Measurements from ENCODE around the gene SLC66A1.

The SLC66A1 gene

GRCh38 chr1:19363536-19364152 is 51.5 kb downstream of the SLC66A1 start:
- Histone ChIP-seq H3K4me2 (ENCODE audit: low read depth, low read length) (no peak overlapping the region), H3K9me2 (replicated peaks; ENCODE audit: insufficient read depth, low read length) (no peaks in the 10 kb centered on the region), H3K9ac (ENCODE audit: low read length) (no peak overlapping the region), H2AFZ (ENCODE audit: low read length) (no peak overlapping the region), H3K4me1 (ENCODE audit: low read length) (no peaks in the 10 kb centered on the region), H3F3A (ENCODE audit: insufficient read depth, low read length) (no peaks in the 10 kb centered on the region), H3K9me3 (replicated peaks; ENCODE audit: insufficient read depth, low read length) (no peaks in the 10 kb centered on the region), H3K36me3 (replicated peaks; ENCODE audit: insufficient read depth, low read length) (no peaks in the 10 kb centered on the region), H3K27ac (ENCODE audit: low read length) (no peak overlapping the region), H3K79me2 (ENCODE audit: low read length) (peaks cover 16% of the 10 kb centered on the region), H3K4me3 (ENCODE audit: low read length) (no peak overlapping the region), H4K20me1 (ENCODE audit: insufficient read depth, low read length) (peaks cover 2% of the 10 kb centered on the region; the same call in 1 of the 2 replicates), H3K27me3 (replicated peaks; ENCODE audit: insufficient read depth, low read length) (no peaks in the 10 kb centered on the region)
- DNase-seq: no peak
- no peak for TF ChIP-seq EZH2phosphoT487 (IDR thresholded peaks at IDR 0.05; ENCODE audit: low read length)
- TF ChIP-seq EZH2 (optimal IDR thresholded peaks at IDR 0.05; ENCODE audit: low read depth, low read length): no peak
- TF ChIP-seq, protein P1, sequence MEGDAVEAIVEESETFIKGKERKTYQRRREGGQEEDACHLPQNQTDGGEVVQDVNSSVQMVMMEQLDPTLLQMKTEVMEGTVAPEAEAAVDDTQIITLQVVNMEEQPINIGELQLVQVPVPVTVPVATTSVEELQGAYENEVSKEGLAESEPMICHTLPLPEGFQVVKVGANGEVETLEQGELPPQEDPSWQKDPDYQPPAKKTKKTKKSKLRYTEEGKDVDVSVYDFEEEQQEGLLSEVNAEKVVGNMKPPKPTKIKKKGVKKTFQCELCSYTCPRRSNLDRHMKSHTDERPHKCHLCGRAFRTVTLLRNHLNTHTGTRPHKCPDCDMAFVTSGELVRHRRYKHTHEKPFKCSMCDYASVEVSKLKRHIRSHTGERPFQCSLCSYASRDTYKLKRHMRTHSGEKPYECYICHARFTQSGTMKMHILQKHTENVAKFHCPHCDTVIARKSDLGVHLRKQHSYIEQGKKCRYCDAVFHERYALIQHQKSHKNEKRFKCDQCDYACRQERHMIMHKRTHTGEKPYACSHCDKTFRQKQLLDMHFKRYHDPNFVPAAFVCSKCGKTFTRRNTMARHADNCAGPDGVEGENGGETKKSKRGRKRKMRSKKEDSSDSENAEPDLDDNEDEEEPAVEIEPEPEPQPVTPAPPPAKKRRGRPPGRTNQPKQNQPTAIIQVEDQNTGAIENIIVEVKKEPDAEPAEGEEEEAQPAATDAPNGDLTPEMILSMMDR (IDR thresholded peaks at IDR 0.05; ENCODE audit: low read length): no peak

DNA sequence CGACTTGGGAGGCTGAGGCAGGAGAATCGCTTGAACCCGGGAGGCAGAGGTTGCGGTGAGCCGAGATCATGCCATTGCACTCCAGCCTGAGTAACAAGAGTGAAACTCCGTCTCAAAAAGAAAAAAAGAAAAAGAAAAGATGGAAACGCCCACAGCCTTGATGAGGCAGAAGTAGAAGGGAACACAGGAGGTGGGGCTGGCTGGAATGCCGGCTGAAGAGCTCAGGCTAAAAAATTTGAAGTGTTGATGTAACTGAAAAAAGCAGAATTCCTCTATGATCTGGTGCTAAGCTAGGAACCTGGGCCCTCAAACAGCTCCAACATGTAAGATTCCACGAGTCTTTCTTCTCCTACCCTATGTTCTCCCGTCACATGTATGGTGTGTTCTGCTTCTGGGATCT is 53.6 kb downstream of the SLC66A1 start:
- Histone ChIP-seq H2AFZ (ENCODE audit: low read length) (no peak overlapping the region), H3K4me2 (ENCODE audit: low read depth, low read length) (no peak overlapping the region), H3K27ac (ENCODE audit: low read length) (no peak overlapping the region), H4K20me1 (ENCODE audit: insufficient read depth, low read length) (0 out of 2 replicates have a peak, but pooled peaks cover 2% of the 10 kb centered on the region), H3F3A (ENCODE audit: insufficient read depth, low read length) (no peaks in the 10 kb centered on the region), H3K4me3 (ENCODE audit: low read length) (no peak overlapping the region), H3K9ac (ENCODE audit: low read length) (no peak overlapping the region), H3K79me2 (ENCODE audit: low read length) (peaks cover 18% of the 10 kb centered on the region), H3K4me1 (ENCODE audit: low read length) (no peaks in the 10 kb centered on the region), H3K9me2 (replicated peaks; ENCODE audit: insufficient read depth, low read length) (no peaks in the 10 kb centered on the region), H3K36me3 (replicated peaks; ENCODE audit: insufficient read depth, low read length) (no peaks in the 10 kb centered on the region), H3K27me3 (replicated peaks; ENCODE audit: insufficient read depth, low read length) (no peaks in the 10 kb centered on the region), H3K9me3 (replicated peaks; ENCODE audit: insufficient read depth, low read length) (no peaks in the 10 kb centered on the region)
- no peak for DNase-seq
- TF ChIP-seq, protein P1 (IDR thresholded peaks at IDR 0.05; ENCODE audit: low read length): no peak
- TF ChIP-seq EZH2phosphoT487 (IDR thresholded peaks at IDR 0.05; ENCODE audit: low read length) (no peak), EZH2 (optimal IDR thresholded peaks at IDR 0.05; ENCODE audit: low read depth, low read length) (no peak)

DNA sequence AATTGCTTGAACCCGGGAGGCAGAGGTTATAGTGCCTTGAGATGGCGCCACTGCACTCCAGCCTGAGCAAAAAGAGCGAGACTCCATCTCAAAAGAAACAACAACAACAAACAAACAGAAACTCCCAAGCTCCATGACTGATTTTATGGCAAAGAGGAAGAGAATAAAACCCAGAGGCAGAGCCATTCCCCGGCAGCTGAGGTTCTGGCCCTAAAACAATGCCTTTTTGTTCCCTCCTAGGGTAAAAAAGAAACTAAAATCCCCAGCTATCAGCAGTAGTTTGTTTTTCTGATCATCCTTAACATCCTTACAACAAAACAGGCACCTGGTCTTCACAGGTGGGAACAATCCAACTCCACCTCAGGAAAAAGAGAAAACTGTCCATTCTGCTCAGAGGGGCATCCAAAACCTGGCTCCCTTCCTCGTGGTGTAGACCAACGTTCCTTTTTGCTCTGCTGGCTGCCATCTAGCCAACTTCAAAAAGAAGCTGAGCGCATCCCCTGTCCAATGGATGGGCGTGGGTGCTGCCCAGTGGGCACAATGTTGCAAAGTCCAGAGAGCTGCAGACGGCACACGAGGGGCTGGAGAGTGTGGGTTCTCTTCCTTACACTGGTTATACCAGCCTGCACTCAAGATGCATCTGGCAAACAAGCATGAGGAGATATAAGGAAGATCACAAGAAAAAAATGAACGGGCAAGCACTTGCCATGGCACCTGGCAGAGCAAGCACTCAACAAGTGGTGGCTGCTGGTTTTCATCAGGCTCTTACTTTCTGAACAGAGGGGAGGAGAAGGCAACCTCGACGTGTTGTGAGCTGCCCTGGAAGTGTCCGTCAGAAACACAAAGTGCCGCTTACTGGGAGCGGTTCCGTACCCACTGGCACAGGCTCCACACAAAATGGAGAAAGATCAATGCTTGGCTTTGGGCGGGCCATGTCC is 54.7 kb downstream of the SLC66A1 start:
- no peaks in the 10 kb centered on the region for H3K27me3 ChIP-seq (replicated peaks; ENCODE audit: insufficient read depth, low read length)
- H3K9me2 ChIP-seq (replicated peaks; ENCODE audit: insufficient read depth, low read length): no peaks in the 10 kb centered on the region
- no peak overlapping the region for H3K27ac ChIP-seq (ENCODE audit: low read length)
- no peak for TF ChIP-seq EZH2 (optimal IDR thresholded peaks at IDR 0.05; ENCODE audit: low read depth, low read length)
- TF ChIP-seq, protein P1 (IDR thresholded peaks at IDR 0.05; ENCODE audit: low read length): no peak
- no peak for TF ChIP-seq EZH2phosphoT487 (IDR thresholded peaks at IDR 0.05; ENCODE audit: low read length)
- no peak for DNase-seq
- no peaks in the 10 kb centered on the region for H3K4me1 ChIP-seq (ENCODE audit: low read length)
- H4K20me1 ChIP-seq (ENCODE audit: insufficient read depth, low read length): 0 out of 2 replicates have a peak, but pooled peaks cover 2% of the 10 kb centered on the region
- no peak overlapping the region for H3K4me3 ChIP-seq (ENCODE audit: low read length)
- no peak overlapping the region for H2AFZ ChIP-seq (ENCODE audit: low read length)
- H3K9ac ChIP-seq (ENCODE audit: low read length): no peak overlapping the region
- no peaks in the 10 kb centered on the region for H3F3A ChIP-seq (ENCODE audit: insufficient read depth, low read length)
- H3K36me3 ChIP-seq (replicated peaks; ENCODE audit: insufficient read depth, low read length): no peaks in the 10 kb centered on the region
- H3K79me2 ChIP-seq (ENCODE audit: low read length): peaks cover 14% of the 10 kb centered on the region; the same call in 1 of the 2 replicates
- no peaks in the 10 kb centered on the region for H3K9me3 ChIP-seq (replicated peaks; ENCODE audit: insufficient read depth, low read length)
- H3K4me2 ChIP-seq (ENCODE audit: low read depth, low read length): no peak overlapping the region

All from MM.1S (cell line).